CD14-positive monocyte (primary cell): ENCODE results near the gene RANBP3L. TPM values are rescaled to one million over a fixed set of nuclear protein-coding genes. Genes with fewer than 3 reads are reported as not detected.

Experiments
- DNase-seq, 3 donors: peaks; one replicate each; pipeline ENCODE4 v3.0.0-alpha.2; 2011 to 2022
- H2AFZ ChIP-seq: 2 replicates; pipeline ENCODE4 v1.6.0; 2012; ENCODE audit warnings: mild to moderate bottlenecking, low read depth, low read length, inconsistent platforms; ENCODE audit not compliant: insufficient read depth, poor library complexity, severe bottlenecking
- H3K27ac ChIP-seq, 2 donors: 1 replicate in 1 of 2; 2 replicates in 1 of 2; pipeline ENCODE4 v1.5.1; 2012 to 2013; ENCODE audit warnings: low read length in 2 of 2, control low read depth in 1 of 2, inconsistent platforms in 1 of 2, low read depth in 1 of 2, mild to moderate bottlenecking in 1 of 2
- H3K27me3 ChIP-seq, 2 donors: one replicate each; pipeline versions ENCODE4 v1.6.0 to v1.6.1; 2011 to 2013; ENCODE audit warnings: low read length in 2 of 2; ENCODE audit not compliant: control insufficient read depth in 2 of 2, insufficient read depth in 2 of 2
- H3K36me3 ChIP-seq, 2 donors: replicated peaks in 1 of 2; 1 replicate in 1 of 2; 2 replicates in 1 of 2; pipeline versions ENCODE4 v1.5.1 to v1.6.1; 2012 to 2013; ENCODE audit warnings: low read length in 2 of 2, control low read depth in 1 of 2, inconsistent platforms in 1 of 2, mild to moderate bottlenecking in 1 of 2; ENCODE audit not compliant: insufficient read depth in 2 of 2, control insufficient read depth in 1 of 2
- H3K4me1 ChIP-seq, 2 donors: 1 replicate in 1 of 2; 2 replicates in 1 of 2; pipeline versions ENCODE4 v1.5.1 to v1.6.1; 2012 to 2013; ENCODE audit warnings: low read length in 2 of 2, control low read depth in 1 of 2, inconsistent platforms in 1 of 2, mild to moderate bottlenecking in 1 of 2, moderate library complexity in 1 of 2; ENCODE audit not compliant: insufficient read depth in 2 of 2, control insufficient read depth in 1 of 2
- H3K4me2 ChIP-seq: replicated peaks from 2 replicates; pipeline ENCODE3; 2012; ENCODE audit warnings: low read length, moderate library complexity, mild to moderate bottlenecking; ENCODE audit not compliant: poor library complexity, severe bottlenecking; ENCODE audit errors: extremely low read depth
- H3K4me3 ChIP-seq, 3 experiments: fragments of 200-600 bp in 1 of 3; sonication (generic) in 1 of 3; replicated peaks in 1 of 3; 1 replicate in 2 of 3; 2 replicates in 1 of 3; pipeline ENCODE4 v1.5.1; 2011 to 2013; ENCODE audit warnings: low read length in 3 of 3, mild to moderate bottlenecking in 3 of 3, control low read depth in 2 of 3, low read depth in 2 of 3, inconsistent platforms in 1 of 3, moderate library complexity in 1 of 3
- H3K79me2 ChIP-seq: 2 replicates; pipeline ENCODE4 v1.6.0; 2012; ENCODE audit warnings: mild to moderate bottlenecking, control low read depth, inconsistent platforms, low read length, moderate library complexity; ENCODE audit not compliant: insufficient read depth
- H3K9ac ChIP-seq: 2 replicates; pipeline ENCODE4 v1.6.0; 2017; ENCODE audit warnings: low read length, mild to moderate bottlenecking; ENCODE audit not compliant: insufficient read depth, poor library complexity, severe bottlenecking
- H3K9me3 ChIP-seq, 2 donors: replicated peaks in 1 of 2; 1 replicate in 1 of 2; 2 replicates in 1 of 2; pipeline versions ENCODE4 v1.5.1 to v1.6.1; 2012 to 2013; ENCODE audit warnings: low read length in 2 of 2, control low read depth in 1 of 2; ENCODE audit not compliant: control insufficient read depth in 1 of 2, insufficient read depth in 1 of 2
- H4K20me1 ChIP-seq: 2 replicates; pipeline ENCODE4 v1.6.0; 2012; ENCODE audit warnings: mild to moderate bottlenecking, low read length, control low read depth, moderate library complexity; ENCODE audit not compliant: insufficient read depth
- H3K27ac Mint-ChIP-seq, 7 donors: one replicate each; pipeline ENCODE4 v1.8.0; 2020; ENCODE audit warnings: mild to moderate bottlenecking in 7 of 7, mixed read lengths in 7 of 7, moderate library complexity in 6 of 7, inconsistent platforms in 2 of 7
- H3K27me3 Mint-ChIP-seq, 3 donors: one replicate each; pipeline ENCODE4 v1.8.0; 2021 to 2022; ENCODE audit warnings: low read depth in 3 of 3, mild to moderate bottlenecking in 3 of 3, mixed read lengths in 3 of 3, moderate library complexity in 3 of 3, inconsistent platforms in 1 of 3
- H3K36me3 Mint-ChIP-seq, 2 donors: one replicate each; pipeline ENCODE4 v1.8.0; 2020; ENCODE audit warnings: mixed read lengths in 2 of 2, inconsistent platforms in 1 of 2, mild to moderate bottlenecking in 1 of 2
- H3K4me1 Mint-ChIP-seq: one replicate; pipeline ENCODE4 v1.8.0; 2020; ENCODE audit warnings: mild to moderate bottlenecking, mixed read lengths
- H3K4me3 Mint-ChIP-seq, 2 donors: one replicate each; pipeline ENCODE4 v1.8.0; 2020; ENCODE audit warnings: mild to moderate bottlenecking in 2 of 2, mixed read lengths in 2 of 2, moderate library complexity in 1 of 2
- H3K9me3 Mint-ChIP-seq, 7 donors: one replicate each; pipeline ENCODE4 v1.8.0; 2020 to 2022; ENCODE audit warnings: mixed read lengths in 7 of 7, mild to moderate bottlenecking in 6 of 7, moderate library complexity in 6 of 7, inconsistent platforms in 2 of 7
- WGBS: methylation state at CpG from one replicate; pipeline ENCODE4 v1.1.5; 2013; ENCODE audit warnings: missing lambda C conversion rate; ENCODE audit not compliant: insufficient coverage; 5-methylcytosine and 5-hydroxymethylcytosine counted together
- intact Hi-C, 2 donors: fragments of 100-400 bp; cut with micrococcal nuclease; formaldehyde crosslinking; loops; one replicate each; pipeline versions ENCODE4 v1.15.0 to v1.15.1; 2023
- polyA plus RNA-seq, 3 donors: library from polyadenylated mRNA; depleted of rRNA in 1 of 3; unstranded in 2 of 3; stranded (reverse) in 1 of 3; fragments of 300-500 nt in 2 of 3; fragments of >200 nt in 1 of 3; fragmentation: Illumina TruSeq in 2 of 3; gene quantifications; 1 replicate in 2 of 3; 2 replicates in 1 of 3; pipeline ENCODE4 v1.2.3, GENCODE V29; 2012 to 2021
- TF ChIP-seq, protein P1 (sequence below): fragments of 200-600 bp; IDR thresholded peaks from one replicate; pipeline ENCODE4 v1.8.0; 2022; ENCODE audit warnings: antibody characterized with exemption, mild to moderate bottlenecking

RANBP3L gene
- polyA plus RNA-seq, 3 donors = not detected

DNA sequence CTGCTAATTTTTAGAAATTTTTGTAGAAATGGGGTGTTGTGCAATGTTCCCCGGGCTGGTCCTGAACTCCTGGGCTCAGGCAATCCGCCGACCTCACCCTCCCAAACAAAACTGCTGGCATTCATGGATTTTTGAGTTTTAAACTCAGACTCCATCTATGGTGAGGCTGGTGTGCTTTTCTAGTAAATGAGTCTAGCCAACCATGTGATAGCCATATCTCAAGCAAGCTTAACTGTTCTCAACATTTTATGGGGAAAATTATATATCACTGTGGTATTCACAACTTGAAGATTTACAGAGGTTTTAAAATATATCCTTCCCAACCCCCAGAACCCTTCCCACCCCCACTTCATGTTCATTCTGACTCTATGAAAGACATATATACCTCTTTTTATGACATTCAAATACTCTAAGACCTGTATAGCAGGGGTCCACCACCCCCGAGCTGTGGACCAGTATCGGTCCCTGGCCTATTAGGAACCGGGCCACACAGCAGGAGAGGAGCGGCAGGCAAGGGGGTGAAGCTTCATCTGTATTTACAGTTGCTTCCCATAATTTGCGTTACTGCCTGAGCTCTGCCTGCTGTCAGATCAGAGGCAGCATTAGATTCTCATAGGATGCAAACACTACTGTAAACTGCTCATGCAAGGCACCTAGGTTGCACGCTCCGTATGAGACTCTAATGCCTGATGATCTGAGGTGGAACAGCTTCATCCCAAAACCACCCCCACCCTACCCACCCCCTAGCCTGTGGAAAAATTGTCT, 55.5 kb downstream of the RANBP3L start:
- peaks cover 0 to 2% (median 0%) of the 10 kb centered on the region in 7 donors for H3K9me3 Mint-ChIP-seq

DNA sequence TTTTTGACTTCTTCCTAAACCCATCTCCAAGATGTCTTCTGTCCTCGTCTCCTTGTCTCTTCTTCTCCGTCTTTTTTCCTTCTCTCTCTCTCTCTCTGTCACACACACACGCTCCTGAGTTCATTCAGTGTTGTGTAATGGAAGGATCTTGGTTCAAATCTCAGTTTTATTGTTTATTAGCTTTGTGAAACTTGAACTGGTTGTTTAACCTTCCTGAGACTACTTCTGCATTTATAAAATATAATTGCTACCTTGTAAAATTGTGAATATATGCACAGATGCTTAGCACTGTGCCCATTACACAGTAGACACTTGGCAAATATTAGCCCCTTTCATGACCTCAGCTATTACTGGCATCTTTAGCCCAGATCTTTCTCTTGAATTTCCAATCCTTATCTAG, 57.6 kb downstream of the RANBP3L start:
- Mint-ChIP-seq H3K4me1 (peaks cover 20% of the 10 kb centered on the region), H3K36me3 (no peaks in the 10 kb centered on the region), H3K9me3 (peaks cover 0 to 2% (median 0%) of the 10 kb centered on the region in 7 donors), H3K4me3 (no peak overlapping the region), H3K27ac (no peak overlapping the region), H3K27me3 (peaks cover 1 to 4% (median 2%) of the 10 kb centered on the region in 3 donors)
- Histone ChIP-seq H3K4me2 (no peak overlapping the region), H3K4me3 (no peak overlapping the region), H3K4me1 (peaks cover 13 to 26% of the 10 kb centered on the region in 2 donors), H4K20me1 (no peaks in the 10 kb centered on the region), H3K79me2 (peaks cover 23% of the 10 kb centered on the region), H3K36me3 (no peaks in the 10 kb centered on the region), H2AFZ (peak overlapping the region; percentile 21), H3K27ac (no peak overlapping the region), H3K27me3 (no peaks in the 10 kb centered on the region), H3K9me3 (no peaks in the 10 kb centered on the region), H3K9ac (no peak overlapping the region)
- intact Hi-C loops = loop anchor here (5.0 to 10.0 kb wide), 3 partner anchors 92 to 1329 kb away; partner anchors contain the start of genes LMBRD2 (in 2 of the 2), SKP2 (in 2 of the 2), BRIX1 (in 1 of the 2) and RAD1 (in 1 of the 2)
- TF ChIP-seq, protein P1, sequence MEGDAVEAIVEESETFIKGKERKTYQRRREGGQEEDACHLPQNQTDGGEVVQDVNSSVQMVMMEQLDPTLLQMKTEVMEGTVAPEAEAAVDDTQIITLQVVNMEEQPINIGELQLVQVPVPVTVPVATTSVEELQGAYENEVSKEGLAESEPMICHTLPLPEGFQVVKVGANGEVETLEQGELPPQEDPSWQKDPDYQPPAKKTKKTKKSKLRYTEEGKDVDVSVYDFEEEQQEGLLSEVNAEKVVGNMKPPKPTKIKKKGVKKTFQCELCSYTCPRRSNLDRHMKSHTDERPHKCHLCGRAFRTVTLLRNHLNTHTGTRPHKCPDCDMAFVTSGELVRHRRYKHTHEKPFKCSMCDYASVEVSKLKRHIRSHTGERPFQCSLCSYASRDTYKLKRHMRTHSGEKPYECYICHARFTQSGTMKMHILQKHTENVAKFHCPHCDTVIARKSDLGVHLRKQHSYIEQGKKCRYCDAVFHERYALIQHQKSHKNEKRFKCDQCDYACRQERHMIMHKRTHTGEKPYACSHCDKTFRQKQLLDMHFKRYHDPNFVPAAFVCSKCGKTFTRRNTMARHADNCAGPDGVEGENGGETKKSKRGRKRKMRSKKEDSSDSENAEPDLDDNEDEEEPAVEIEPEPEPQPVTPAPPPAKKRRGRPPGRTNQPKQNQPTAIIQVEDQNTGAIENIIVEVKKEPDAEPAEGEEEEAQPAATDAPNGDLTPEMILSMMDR = no peak
- no peak for DNase-seq
- no CpG with 5 or more reads among the region's 3 CpGs for WGBS

More for the DNA sequence above, 55.5 kb downstream of the RANBP3L start:
- Histone ChIP-seq H3K27me3 (no peaks in the 10 kb centered on the region), H3K9me3 (no peaks in the 10 kb centered on the region), H4K20me1 (no peaks in the 10 kb centered on the region), H3K36me3 (no peaks in the 10 kb centered on the region), H2AFZ (no peak overlapping the region), H3K4me1 (peaks cover 7 to 10% of the 10 kb centered on the region in 2 donors), H3K9ac (no peak overlapping the region), H3K4me2 (no peak overlapping the region), H3K4me3 (no peak overlapping the region), H3K27ac (no peak overlapping the region), H3K79me2 (peaks cover 2% of the 10 kb centered on the region)
- peaks cover 6% of the 10 kb centered on the region for H3K4me1 Mint-ChIP-seq
- no peaks in the 10 kb centered on the region for H3K36me3 Mint-ChIP-seq
- H3K4me3 Mint-ChIP-seq = no peak overlapping the region
- H3K27me3 Mint-ChIP-seq = peaks cover 1 to 4% (median 2%) of the 10 kb centered on the region in 3 donors
- TF ChIP-seq, protein P1 = no peak
- intact Hi-C loops = loop anchor here in 1 of 2 donors (10.0 kb wide), 1 partner anchor 1331 kb away; the partner anchor contains the start of genes BRIX1 and RAD1
- 94% methylated on average over 6 of the region's 10 CpGs for WGBS
- H3K27ac Mint-ChIP-seq = no peak overlapping the region
- DNase-seq = no peak
